Stimulated activated CD4-positive, alpha-beta T cell treated with anti-CD3 and anti-CD28 coated beads, Interleukin-2, amount 100 ng/mL, for 48 hours (primary cell): ENCODE measurements around the gene RUFY4.
"Not testable (repeated sequence)": the region's sequence is repeated elsewhere in the genome, so short reads cannot be mapped to it uniquely, and the experiment has no call there.

Experiments
- DNase-seq, 2 donors: peaks; one replicate each; pipeline ENCODE4 v3.0.0-alpha.2; 2020

The RUFY4 gene

DNA sequence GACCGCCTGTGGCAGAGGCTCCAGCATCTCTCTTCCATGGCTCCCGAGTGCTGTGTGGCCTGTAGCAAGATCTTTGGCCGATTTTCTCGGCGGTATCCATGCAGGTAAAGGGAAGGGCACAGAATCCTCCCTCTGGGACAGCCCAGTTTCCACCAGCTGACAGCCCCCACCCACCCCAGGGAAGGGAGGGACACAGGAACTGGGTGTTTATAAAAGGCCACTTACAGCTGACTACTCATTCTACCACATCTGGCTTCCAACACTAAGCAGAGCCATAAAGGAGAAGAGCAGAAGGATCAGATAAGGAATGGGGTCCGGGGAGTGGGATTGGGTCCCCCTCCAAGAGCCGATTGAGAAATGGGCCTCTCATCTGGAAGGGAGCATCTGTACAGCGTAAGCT, 20.2 kb downstream of the RUFY4 start:
- DNase-seq: no peak

DNA sequence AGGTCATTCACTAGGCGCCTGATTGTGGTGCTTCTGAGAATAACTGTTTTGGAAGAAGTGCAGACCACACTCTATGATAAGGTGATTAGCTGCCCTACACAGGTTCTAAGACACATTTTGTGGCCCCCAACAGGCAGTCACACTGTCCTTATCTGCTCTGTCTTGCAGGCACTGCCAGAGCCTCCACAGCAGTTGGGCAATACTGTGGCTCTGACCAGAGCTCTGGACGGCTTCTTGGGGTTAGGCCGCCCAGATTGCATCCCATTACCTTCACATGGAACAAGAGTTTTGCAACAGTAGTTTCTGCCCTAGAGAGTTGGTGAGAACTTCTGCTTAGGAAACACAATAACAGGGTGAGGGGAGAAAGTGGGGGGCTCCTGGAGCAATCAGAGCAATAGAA, 22.7 kb downstream of the RUFY4 start:
- no peak for DNase-seq

DNA sequence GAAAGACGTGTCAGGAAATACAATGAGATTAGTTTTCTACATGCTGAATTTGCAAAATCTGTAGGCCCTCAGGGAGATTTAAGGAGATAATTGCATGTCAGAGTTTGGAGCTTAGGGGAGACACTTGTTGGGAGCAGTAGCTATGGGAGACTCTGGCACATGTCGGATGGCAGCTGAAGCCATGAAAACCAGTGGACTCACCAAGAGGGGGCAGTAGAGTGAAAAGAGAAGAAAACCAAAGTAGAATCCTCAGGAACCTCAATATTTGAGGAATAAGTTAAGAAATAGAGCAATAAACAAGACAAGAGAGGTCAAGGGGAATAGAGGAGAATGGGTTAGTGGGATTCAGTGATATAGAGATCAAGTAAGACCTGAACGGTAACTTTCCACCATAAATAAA, 24.8 kb downstream of the RUFY4 start:
- no peak for DNase-seq

DNA sequence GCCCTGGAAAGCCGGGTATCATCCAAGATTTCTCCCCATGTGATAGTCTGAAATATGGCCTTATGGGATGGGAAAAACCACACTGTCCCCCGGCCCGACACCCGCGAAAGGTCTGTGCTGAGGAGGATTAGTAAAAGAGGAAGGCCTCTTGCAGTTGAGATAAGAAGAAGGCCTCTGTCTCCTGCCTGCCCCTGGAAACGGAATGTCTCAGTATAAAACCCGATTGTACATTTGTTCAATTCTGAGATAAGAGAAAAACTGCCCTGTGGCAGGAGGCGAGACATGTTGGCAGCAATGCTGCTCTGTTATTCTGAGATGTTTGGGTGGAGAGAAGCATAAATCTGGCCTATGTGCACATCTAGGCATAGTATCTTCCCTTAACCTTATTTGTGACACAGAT, 26.8 kb downstream of the RUFY4 start:
- no peak for DNase-seq

DNA sequence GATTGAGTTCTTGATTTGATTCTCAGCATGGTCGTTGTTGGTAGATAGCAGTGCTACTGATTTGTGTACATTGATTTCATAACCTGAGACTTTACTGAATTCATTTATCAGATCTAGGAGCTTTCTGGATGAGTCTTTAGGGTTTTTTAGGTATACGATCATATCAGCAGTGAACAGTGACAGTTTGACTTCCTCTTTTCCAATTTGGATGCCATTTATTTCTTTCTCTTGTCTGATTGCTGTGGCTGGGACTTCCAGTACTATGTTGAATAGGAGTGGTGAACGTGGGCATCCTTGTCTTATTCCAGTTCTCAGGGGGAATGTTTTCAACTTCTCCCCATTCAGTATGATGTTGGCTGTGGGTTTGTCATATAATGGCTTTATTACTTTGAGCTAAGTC, 28.9 kb downstream of the RUFY4 start:
- DNase-seq: no peak

DNA sequence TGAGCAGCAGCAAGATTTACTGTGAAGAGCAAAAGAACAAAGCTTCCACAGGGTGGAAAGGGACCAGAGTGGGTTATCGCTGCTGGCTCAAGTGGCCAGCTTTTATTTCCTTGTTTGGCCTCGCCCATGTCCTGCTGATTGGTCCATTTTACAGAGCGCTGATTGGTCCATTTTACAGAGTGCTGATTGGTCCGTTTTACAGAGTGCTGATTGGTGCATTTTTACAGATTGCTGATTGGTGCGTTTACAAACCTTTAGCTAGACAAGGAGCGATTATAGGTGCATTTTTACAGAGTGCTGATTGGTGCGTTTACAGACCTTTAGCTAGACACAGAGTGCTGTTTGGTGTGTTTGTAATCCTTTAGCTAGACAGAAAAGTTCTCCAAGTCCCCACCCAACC, 39.8 kb downstream of the RUFY4 start:
- DNase-seq: not testable (repeated sequence)

DNA sequence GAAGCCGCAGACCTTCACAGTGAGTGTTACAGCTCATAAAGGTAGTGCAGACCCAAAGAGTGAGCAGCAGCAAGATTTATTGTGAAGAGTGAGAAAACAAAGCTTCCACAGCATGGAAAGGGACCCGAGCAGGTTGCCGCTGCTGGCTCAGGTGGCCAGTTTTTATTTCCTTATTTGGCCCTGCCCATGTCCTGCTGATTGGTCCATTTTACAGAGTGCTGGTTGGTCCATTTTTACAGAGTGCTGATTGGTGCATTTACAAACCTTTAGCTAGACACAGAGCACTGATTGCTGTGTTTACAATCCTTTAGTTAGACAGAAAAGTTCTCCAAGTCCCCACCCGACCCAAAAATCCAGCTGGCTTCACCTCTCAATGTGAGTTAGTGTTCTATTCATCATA, 52.7 kb downstream of the RUFY4 start:
- DNase-seq: not testable (repeated sequence)

DNA sequence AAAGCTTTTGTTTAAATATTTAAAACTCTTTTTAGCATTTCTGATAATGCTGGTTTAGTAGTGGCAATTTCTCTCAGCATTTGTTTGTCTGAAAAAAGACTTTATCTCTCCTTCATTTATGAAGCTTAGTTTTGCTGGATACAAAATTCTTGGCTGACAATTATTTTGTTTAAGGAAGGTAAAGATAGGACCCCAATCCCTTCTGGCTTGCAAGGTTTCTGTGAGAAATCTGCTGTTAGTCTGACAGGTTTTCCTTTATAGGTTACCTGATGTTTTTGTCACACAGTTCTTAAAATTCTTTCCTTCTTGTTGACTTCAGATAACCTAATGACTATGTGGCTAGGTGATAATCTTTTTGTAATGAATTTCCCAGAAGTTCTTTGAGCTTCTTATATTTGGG, 53.2 kb downstream of the RUFY4 start:
- not testable (repeated sequence) for DNase-seq

DNA sequence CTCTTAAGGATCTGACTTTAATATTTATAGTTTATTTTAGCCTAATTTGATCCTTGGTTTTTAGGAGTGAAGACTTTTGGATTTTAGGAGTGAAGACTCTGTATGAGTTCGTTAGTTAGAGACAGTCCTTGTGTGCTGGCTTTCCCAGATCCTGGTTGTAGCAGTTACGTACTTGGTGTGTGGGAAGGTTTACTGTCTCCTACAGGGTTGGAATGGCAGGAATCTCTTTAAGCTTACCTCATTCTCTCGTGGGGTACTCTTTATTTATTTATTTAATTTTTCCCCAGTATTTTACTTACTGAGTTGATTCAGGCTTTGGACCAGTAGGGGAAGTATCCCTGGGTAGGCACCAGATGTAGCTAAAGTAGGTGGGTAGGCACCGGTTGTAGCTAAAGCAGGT, 54.9 kb downstream of the RUFY4 start:
- no peak for DNase-seq

DNA sequence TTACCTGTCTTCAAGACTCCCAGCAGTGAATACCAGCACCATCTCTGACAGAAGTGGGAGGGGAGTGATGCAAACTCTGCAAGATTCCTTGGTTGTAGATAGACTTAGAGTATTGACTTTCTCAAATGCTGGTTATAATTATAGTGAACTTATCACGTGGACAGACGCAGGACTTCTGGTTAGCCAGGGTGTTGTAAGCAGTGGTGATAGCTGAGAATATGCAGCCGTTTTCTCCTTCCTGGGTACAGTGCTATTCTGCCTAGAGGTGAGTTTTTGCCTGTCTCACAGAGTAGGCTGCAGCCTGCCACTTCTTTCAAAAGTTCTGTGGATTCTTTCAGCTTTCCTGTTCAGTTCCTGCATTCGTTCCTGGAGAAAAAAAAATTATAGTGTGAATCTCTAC, 56.0 kb downstream of the RUFY4 start:
- no peak for DNase-seq

DNA sequence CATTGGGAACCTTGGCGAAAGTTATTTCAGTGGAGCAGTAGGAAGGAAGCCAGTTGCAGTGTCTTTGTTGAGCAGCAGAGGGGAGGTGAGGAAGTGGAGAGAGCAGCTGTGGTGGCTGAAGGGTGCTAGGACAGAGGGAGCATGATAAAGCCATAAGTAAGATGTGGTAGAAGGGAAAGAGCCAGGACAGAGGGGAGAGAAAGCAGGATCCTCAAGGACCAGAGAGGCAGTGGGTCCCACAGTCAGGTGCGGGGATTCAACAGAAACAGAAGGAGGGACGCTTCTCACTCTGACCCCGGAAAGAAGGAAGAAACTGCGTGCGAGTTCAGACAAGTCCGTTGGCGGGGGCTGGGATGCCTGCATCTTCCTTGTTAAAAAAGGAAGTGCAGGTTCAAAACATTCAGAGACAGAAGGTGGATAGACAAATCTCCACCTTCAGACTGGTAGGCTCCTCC, 56.6 kb downstream of the RUFY4 start, which contains the start of gene CXCR2:
Gene CXCR2 (plus strand): TSS at position 403 of the 455 bp plus-strand sequence. CDS start 8,774 bp downstream, outside the sequence.
- DNase-seq: no peak

DNA sequence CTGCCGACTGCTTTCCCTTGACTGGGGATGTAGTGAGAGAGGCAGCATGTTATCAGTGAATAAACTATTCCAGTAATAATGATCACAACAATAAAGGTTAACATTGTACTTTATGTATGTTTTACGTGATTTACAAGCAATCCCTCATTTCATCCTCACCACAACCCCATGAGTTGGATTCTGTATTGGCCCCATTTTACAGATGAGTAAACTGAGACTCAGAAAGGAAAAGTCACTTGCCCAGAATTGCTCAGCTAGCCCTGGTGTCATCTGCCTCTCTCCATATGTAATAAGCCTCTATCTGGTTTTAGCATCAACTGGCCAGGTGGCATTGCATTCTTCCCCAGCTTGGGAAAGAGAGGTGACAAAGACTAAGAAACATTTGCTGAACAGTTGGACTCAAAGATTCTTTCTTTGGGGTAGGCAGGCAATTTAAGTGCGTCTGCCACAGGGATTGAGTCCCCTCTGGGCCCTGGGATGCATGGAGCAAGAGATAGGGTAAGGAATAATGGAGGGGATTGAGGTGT, 58.9 kb downstream of the RUFY4 start:
- no peak for DNase-seq

DNA sequence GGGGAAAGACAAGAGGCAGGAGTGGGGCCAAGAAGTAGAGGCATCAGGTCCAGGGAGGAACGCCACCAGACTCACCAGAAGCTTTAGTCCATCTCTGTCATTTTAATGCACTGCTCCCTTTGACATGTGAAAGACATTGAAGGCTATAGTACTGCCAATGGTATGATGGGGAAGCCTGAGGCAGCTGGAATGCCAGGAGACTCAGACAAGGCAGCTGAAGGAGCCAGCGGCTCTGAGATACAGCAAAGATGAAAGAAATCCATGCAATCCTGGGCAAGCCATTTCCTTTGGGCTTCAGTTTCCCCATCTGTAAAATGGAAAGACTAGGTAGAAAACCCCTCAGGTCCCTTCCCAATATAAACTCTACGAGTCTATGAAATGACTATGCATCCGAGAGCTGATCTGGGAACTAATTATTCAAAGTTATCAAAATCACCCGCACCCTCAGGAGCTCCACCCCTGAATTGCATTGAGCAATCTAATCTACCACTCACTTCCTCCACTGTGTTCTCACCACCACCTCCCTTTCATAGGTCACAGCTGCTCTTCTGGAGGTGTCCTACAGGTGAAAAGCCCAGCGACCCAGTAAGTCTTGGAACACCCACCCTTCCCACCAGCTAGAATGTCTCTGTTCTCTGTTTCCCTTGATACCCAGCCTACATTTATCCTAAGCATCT, 59.9 kb downstream of the RUFY4 start:
- DNase-seq: no peak

DNA sequence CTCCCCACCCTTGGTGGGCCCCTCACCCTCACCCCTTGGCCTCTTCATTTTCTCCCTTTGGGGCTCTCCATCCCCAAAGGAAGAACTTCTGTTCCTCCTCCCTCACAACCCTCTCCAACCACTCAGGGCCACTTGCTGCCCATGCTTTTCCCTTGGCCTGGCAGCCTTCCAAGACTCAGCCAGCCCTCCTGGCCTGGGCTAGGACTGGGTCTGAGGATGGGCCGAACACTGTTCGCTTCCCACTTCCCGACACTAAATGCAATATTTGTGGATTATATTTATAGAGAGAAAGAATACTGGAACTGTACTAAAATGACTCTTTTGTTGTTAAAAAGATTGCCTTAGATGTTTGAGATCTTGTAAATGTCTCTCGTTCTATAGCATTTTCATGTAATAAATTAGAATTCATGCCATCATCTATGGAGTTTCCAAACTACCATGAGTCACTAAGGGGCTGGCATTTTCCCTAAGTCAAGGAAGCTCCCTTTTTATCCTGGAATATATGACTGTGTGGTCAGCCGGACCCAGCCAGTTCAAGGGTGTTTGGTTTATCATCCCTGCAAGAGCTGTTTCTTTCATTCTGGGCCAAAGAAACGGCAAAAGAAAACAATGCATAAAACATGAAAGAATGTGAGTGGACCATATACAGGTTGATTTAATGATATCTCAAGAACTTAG, 60.5 kb downstream of the RUFY4 start:
- DNase-seq: no peak

DNA sequence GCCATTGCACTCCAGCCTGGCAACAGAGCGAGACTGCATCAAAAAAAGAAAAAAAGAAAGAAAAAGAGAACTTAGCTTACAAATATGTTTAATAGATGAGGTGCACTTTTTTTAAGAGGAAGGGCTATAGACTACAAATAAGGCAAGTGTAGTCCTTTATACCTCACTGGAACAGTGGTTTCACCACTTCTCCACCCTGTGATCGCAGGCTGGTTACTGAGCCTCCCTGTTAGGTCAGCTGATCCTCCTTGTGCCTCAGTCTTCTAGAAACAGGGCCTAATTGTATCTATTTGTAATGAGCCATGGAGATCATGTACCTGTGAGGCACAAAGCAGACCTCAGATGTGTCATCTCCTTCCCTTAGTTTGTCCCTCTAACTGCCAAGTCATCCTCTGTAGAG, 61.3 kb downstream of the RUFY4 start:
- DNase-seq: no peak

DNA sequence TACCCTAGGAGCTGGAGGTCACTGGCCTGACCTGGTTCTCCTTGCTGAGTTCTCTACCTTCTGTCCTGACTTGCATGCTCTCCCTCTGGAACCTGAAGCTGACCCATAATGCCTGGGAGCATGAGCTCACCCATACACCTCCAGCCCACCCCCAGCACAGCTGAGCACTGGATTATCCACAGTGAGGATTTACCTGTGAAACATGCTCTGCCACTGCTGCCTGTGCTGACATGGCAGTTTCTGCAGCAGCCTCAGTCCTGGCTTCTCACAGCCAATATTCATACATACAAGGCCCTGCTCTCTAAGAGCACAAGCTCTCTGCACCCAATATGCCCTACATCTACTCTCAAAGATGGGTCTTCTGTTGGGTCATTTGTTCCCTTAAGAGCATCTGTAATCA, 61.8 kb downstream of the RUFY4 start:
- no peak for DNase-seq

DNA sequence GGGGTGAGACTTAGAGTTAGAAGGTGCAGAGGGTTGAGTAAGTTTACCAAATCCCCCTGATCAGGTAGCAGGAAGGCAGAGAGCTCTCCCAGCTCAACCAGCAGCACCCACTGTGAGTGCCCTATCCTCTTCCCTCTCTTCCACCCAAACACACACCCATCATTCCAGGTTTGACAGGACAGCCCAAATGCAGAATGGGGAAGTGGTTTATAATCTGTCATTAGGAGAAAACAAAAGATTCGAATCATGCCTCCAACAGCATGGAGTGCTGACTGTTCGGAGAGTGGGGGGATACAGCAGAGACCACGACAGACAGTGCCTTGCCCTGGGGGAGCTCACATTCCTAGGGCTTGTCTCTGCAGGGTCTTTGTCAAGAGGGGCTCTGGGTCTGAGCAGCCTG, 68.5 kb downstream of the RUFY4 start:
- DNase-seq: no peak

DNA sequence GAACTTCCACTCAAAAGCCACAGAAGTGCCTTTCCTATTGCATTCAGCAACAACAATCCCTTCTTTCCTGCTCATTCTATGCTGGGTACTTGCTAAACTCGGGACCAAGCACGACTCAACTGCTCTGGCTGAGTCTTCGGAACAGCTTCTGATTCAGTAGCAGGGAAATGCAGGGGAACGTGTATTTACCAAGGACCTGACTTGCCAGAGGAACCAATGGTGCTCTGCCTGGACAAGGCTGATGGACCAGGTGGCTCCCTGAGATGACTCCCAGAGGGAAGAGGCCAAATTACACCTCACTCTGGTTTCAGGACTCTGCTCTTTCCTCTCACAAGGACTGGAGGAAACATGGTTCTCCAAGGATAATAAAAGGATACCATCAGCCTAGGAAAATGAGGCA, 69.0 kb downstream of the RUFY4 start:
- no peak for DNase-seq
